SK-N-SH (cell line): ENCODE measurements around the gene TUBA3E. TPM values are rescaled to one million over a fixed set of nuclear protein-coding genes. Genes with fewer than 3 reads are reported as not detected.

Source experiments
- CTCF ChIA-PET: fragments of 300-600, 350-600 bp; formaldehyde crosslinking; extraction: SDS; loops from one replicate; lab custom pipeline; 2021; lab: Yijun Ruan, JAX
- POLR2A ChIA-PET: fragments of 350-600 bp; sonication (Branson Sonifier 250); formaldehyde crosslinking; extraction: SDS; loops from one replicate; lab custom pipeline; 2020; ENCODE audit warnings: antibody characterized with exemption, inconsistent platforms; lab: Yijun Ruan, JAX
- DNase-seq: peaks from one replicate; pipeline ENCODE4 v3.0.0; 2012
- H2AFZ ChIP-seq: fragments of 200-600 bp; sonication (generic); 2 replicates; pipeline ENCODE4 v1.8.1; 2016; ENCODE audit warnings: antibody characterized with exemption, mild to moderate bottlenecking, low read depth
- H3F3A ChIP-seq: fragments of 200-600 bp; sonication (generic); replicated peaks from 2 replicates; pipeline ENCODE3; 2016; ENCODE audit warnings: antibody characterized with exemption, mild to moderate bottlenecking; ENCODE audit not compliant: insufficient read depth
- H3K27ac ChIP-seq, 2 experiments: fragments of 200-500 bp in 1 of 2; fragments of 200-600 bp in 1 of 2; sonication (Bioruptor generic) in 1 of 2; sonication (generic), shearing (Covaris generic) in 1 of 2; 2 replicates each; pipeline versions ENCODE4 v1.5.1 to v1.6.1; 2014 to 2016; ENCODE audit warnings: low read depth in 2 of 2, inconsistent platforms in 1 of 2, low read length in 1 of 2, mild to moderate bottlenecking in 1 of 2, mixed read lengths in 1 of 2
- H3K27me3 ChIP-seq: fragments of 200-600 bp; sonication (generic), shearing (Covaris generic); 2 replicates; pipeline ENCODE4 v1.6.1; 2016; ENCODE audit warnings: mixed run types; ENCODE audit not compliant: insufficient read depth
- H3K36me3 ChIP-seq, 2 experiments: fragments of 200-500 bp in 1 of 2; fragments of 200-600 bp in 1 of 2; sonication (Bioruptor generic) in 1 of 2; sonication (generic) in 1 of 2; replicated peaks in 1 of 2; 2 replicates each; pipeline versions ENCODE3 to v1.5.1; 2014 to 2016; ENCODE audit warnings: low read length in 1 of 2, mild to moderate bottlenecking in 1 of 2; ENCODE audit not compliant: insufficient read depth in 2 of 2, control insufficient read depth in 1 of 2
- H3K4me1 ChIP-seq, 2 experiments: fragments of 200-500 bp in 1 of 2; fragments of 200-600 bp in 1 of 2; sonication (Bioruptor generic) in 1 of 2; sonication (generic), shearing (Covaris generic) in 1 of 2; 2 replicates each; pipeline versions ENCODE4 v1.5.1 to v1.6.1; 2014 to 2016; ENCODE audit warnings: low read depth in 1 of 2, low read length in 1 of 2, mixed run types in 1 of 2; ENCODE audit not compliant: insufficient read depth in 2 of 2, control insufficient read depth in 1 of 2
- H3K4me2 ChIP-seq: fragments of 200-600 bp; sonication (generic), shearing (Covaris generic); 2 replicates; pipeline ENCODE4 v1.6.1; 2017; ENCODE audit warnings: mixed run types
- H3K4me3 ChIP-seq, 2 experiments: fragments of 200-500 bp in 1 of 2; fragments of 200-600 bp in 1 of 2; sonication (Bioruptor generic) in 1 of 2; sonication (generic), shearing (Covaris generic) in 1 of 2; 2 replicates each; pipeline versions ENCODE4 v1.5.1 to v1.8.1; 2014 to 2016; ENCODE audit warnings: low read depth in 2 of 2, inconsistent platforms in 1 of 2, low read length in 1 of 2, mild to moderate bottlenecking in 1 of 2, mixed read lengths in 1 of 2, moderate library complexity in 1 of 2
- H3K79me2 ChIP-seq: fragments of 200-600 bp; sonication (generic); 2 replicates; pipeline ENCODE4 v1.8.1; 2017; ENCODE audit warnings: mild to moderate bottlenecking; ENCODE audit not compliant: insufficient read depth
- H3K9ac ChIP-seq: fragments of 200-600 bp; sonication (generic); 2 replicates; pipeline ENCODE4 v1.6.1; 2017; ENCODE audit warnings: mixed run types
- H3K9me2 ChIP-seq: fragments of 200-600 bp; sonication (generic); 2 replicates; pipeline ENCODE4 v1.6.1; 2017; ENCODE audit warnings: mixed run types
- H3K9me3 ChIP-seq: fragments of 200-600 bp; sonication (generic); 2 replicates; pipeline ENCODE4 v1.6.1; 2017; ENCODE audit warnings: mixed run types, mild to moderate bottlenecking, moderate library complexity
- H4K20me1 ChIP-seq: fragments of 200-600 bp; sonication (generic); 2 replicates; pipeline ENCODE4 v1.6.1; 2017; ENCODE audit warnings: mild to moderate bottlenecking, mixed run types; ENCODE audit not compliant: insufficient read depth
- CTCF ChIP-seq: fragments of 200-600 bp; sonication (generic); IDR thresholded peaks from 2 replicates; pipeline ENCODE4 v1.6.1; 2017; ENCODE audit warnings: antibody characterized with exemption, mild to moderate bottlenecking, moderate library complexity
- FOXM1 ChIP-seq: IDR thresholded peaks from 2 replicates; pipeline ENCODE4 v1.4.0; 2012; ENCODE audit warnings: low read depth, mild to moderate bottlenecking
- GABPA ChIP-seq: IDR thresholded peaks from 2 replicates; pipeline ENCODE4 v1.4.0; 2012; ENCODE audit warnings: low read depth, mild to moderate bottlenecking
- GATA2 ChIP-seq: sonication (generic); formaldehyde crosslinking; IDR thresholded peaks from 2 replicates; pipeline ENCODE4 v1.5.0; 2020; ENCODE audit warnings: mild to moderate bottlenecking, missing genetic modification reagents
- MEF2A ChIP-seq: IDR thresholded peaks from 2 replicates; pipeline ENCODE4 v1.4.0; 2012; ENCODE audit warnings: low read depth, borderline replicate concordance
- NFIC ChIP-seq: IDR thresholded peaks from 2 replicates; pipeline ENCODE4 v1.4.0; 2012; ENCODE audit warnings: borderline replicate concordance
- POLR2AphosphoS5 ChIP-seq: IDR thresholded peaks from 2 replicates; pipeline ENCODE4 v1.6.1; 2012; ENCODE audit warnings: low read depth, low read length
- RAD21 ChIP-seq: IDR thresholded peaks from 2 replicates; pipeline ENCODE4 v1.6.1; 2012; ENCODE audit warnings: mild to moderate bottlenecking, low read length
- RCOR1 ChIP-seq: fragments of 150-350 bp; IDR thresholded peaks from 2 replicates; pipeline ENCODE4 v1.6.1; 2017; ENCODE audit warnings: antibody characterized with exemption, low read length
- RFX5 ChIP-seq: IDR thresholded peaks from 2 replicates; pipeline ENCODE4 v1.6.1; 2012; ENCODE audit warnings: mild to moderate bottlenecking, improper control_type of control experiment, low read length
- SIN3A ChIP-seq: IDR thresholded peaks from 2 replicates; pipeline ENCODE4 v1.6.1; 2012; ENCODE audit warnings: low read depth, mild to moderate bottlenecking, low read length, moderate library complexity, borderline replicate concordance
- TCF12 ChIP-seq: IDR thresholded peaks from 2 replicates; pipeline ENCODE4 v1.4.0; 2012
- YY1 ChIP-seq: IDR thresholded peaks from 2 replicates; pipeline ENCODE4 v1.4.0; 2012; ENCODE audit warnings: low read depth, mild to moderate bottlenecking
- WGBS: methylation state at CpG from one replicate; pipeline ENCODE4 v1.1.6; 2017; ENCODE audit warnings: low lambda C conversion rate; 5-methylcytosine and 5-hydroxymethylcytosine counted together
- polyA plus RNA-seq, 3 experiments: library from polyadenylated mRNA; depleted of rRNA; stranded (reverse); fragments of >200 nt; gene quantifications; 2 replicates each; pipeline ENCODE4 v1.2.3, GENCODE V29; 2012
- TF ChIP-seq, protein P1 (sequence below): IDR thresholded peaks from 2 replicates; pipeline ENCODE4; 2012
- TF ChIP-seq, protein P2 (sequence below): fragments of 150-350 bp; IDR thresholded peaks from 2 replicates; pipeline ENCODE4 v1.6.1; 2016; ENCODE audit warnings: mild to moderate bottlenecking, low read depth, low read length
- TF ChIP-seq, protein P3 (sequence below): IDR thresholded peaks from 2 replicates; pipeline ENCODE4 v1.4.0; 2012; ENCODE audit warnings: low read depth
- TF ChIP-seq, protein P4 (sequence below): IDR thresholded peaks from 2 replicates; pipeline ENCODE4 v1.4.0; 2012; ENCODE audit warnings: low read depth, borderline replicate concordance
- TF ChIP-seq, protein P5 (sequence below): IDR thresholded peaks from 2 replicates; pipeline ENCODE4 v1.6.1; 2012; ENCODE audit warnings: mild to moderate bottlenecking, low read depth, low read length, moderate library complexity

Gene TUBA3E
- polyA plus RNA-seq, 1 of the 3 experiments (the other 2 are of a cell fraction): not detected

DNA sequence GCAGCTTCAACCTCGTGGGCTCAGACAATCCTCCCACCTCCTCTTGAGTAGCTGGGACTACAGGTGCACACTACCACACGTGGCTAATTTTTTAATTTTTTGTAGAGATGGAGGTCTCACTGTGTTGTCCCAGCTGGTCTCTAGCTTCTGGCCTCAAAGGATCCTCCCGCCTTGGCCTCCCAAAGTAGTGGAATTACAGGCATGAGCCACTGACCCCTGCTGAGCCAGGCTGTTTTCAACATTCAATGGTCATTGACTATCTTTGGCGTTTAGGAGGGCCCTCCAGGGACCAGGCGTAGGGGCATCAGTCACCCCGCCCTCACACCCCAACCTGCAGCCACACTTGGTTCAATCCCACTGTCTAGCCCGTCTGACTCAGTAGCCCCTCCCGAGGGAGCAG is 11.0 kb downstream of the TUBA3E start:
- 0 out of 2 replicates have a peak, but pooled peaks cover 2% of the 10 kb centered on the region for H4K20me1 ChIP-seq
- H3K4me2 ChIP-seq: no peak overlapping the region
- POLR2A ChIA-PET: interaction anchor here (0.6 kb wide), 1 partner anchor 1300 kb away, joined by 3 read pairs; no protein-coding TSS in a partner anchor
- no peaks in the 10 kb centered on the region for H3F3A ChIP-seq
- TF ChIP-seq, protein P1, sequence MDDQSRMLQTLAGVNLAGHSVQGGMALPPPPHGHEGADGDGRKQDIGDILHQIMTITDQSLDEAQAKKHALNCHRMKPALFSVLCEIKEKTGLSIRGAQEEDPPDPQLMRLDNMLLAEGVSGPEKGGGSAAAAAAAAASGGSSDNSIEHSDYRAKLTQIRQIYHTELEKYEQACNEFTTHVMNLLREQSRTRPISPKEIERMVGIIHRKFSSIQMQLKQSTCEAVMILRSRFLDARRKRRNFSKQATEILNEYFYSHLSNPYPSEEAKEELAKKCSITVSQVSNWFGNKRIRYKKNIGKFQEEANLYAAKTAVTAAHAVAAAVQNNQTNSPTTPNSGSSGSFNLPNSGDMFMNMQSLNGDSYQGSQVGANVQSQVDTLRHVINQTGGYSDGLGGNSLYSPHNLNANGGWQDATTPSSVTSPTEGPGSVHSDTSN: no peak
- no peak for TF ChIP-seq FOXM1
- TF ChIP-seq MEF2A: no peak
- no peak for TF ChIP-seq TCF12
- no peak for TF ChIP-seq POLR2AphosphoS5
- no peak for TF ChIP-seq YY1
- TF ChIP-seq, protein P2, sequence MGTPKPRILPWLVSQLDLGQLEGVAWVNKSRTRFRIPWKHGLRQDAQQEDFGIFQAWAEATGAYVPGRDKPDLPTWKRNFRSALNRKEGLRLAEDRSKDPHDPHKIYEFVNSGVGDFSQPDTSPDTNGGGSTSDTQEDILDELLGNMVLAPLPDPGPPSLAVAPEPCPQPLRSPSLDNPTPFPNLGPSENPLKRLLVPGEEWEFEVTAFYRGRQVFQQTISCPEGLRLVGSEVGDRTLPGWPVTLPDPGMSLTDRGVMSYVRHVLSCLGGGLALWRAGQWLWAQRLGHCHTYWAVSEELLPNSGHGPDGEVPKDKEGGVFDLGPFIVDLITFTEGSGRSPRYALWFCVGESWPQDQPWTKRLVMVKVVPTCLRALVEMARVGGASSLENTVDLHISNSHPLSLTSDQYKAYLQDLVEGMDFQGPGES: no peak
- DNase-seq: no peak
- H3K27ac ChIP-seq: no peak overlapping the region
- CTCF ChIA-PET: interaction anchor here (11.1 kb wide), 1 partner anchor 147 kb away, joined by 113 read pairs; no protein-coding TSS in a partner anchor
- H3K4me1 ChIP-seq: peaks cover 0 to 23% of the 10 kb centered on the region in 2 experiments; a peak in 1 of 4 replicates
- peaks cover 0 to 6% of the 10 kb centered on the region in 2 experiments for H3K36me3 ChIP-seq
- no peak overlapping the region for H3K9ac ChIP-seq
- H3K27me3 ChIP-seq: no peaks in the 10 kb centered on the region
- H3K79me2 ChIP-seq: peaks cover 25% of the 10 kb centered on the region
- no peaks in the 10 kb centered on the region for H3K9me3 ChIP-seq
- 88% methylated on average over 6 of the region's 8 CpGs for WGBS
- H3K9me2 ChIP-seq: no peaks in the 10 kb centered on the region
- H2AFZ ChIP-seq: no peak overlapping the region
- H3K4me3 ChIP-seq: no peak overlapping the region

DNA sequence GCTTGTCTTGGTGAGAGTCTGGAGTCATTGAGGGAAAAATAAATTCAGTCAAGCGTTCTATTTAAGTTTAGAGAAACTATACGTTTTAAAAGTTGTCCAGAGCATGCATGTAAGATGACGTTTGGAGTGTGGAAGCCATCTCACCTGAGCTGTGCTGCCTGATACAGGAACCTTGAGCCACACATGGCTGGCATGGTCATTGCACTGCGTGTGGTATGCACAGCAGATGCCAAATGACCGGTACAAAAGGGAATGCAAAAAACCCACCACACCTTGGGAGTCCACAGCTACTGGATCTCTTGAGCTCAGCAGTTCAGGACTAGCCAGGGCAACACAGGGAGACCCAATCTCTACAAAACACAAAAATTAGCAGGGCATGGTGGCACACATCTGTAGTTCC is 11.8 kb downstream of the TUBA3E start:
- POLR2A ChIA-PET: interaction anchor here (0.6 kb wide), 1 partner anchor 1301 kb away, joined by 3 read pairs; no protein-coding TSS in a partner anchor
- DNase-seq: no peak
- Histone ChIP-seq H3K27me3 (no peaks in the 10 kb centered on the region), H2AFZ (no peak overlapping the region), H4K20me1 (0 out of 2 replicates have a peak, but pooled peaks cover 2% of the 10 kb centered on the region), H3F3A (no peaks in the 10 kb centered on the region), H3K27ac (no peak overlapping the region; a peak in 1 of 4 replicates), H3K4me2 (no peak overlapping the region), H3K9me2 (no peaks in the 10 kb centered on the region), H3K4me3 (no peak overlapping the region), H3K9me3 (no peaks in the 10 kb centered on the region), H3K4me1 (peaks cover 0 to 23% of the 10 kb centered on the region in 2 experiments; a peak in 1 of 4 replicates), H3K9ac (no peak overlapping the region), H3K36me3 (peaks cover 0 to 6% of the 10 kb centered on the region in 2 experiments), H3K79me2 (peaks cover 25% of the 10 kb centered on the region)
- CTCF ChIA-PET: interaction anchor here (11.1 kb wide), 1 partner anchor 148 kb away, joined by 113 read pairs; no protein-coding TSS in a partner anchor
- 96% methylated on average over 5 of the region's 5 CpGs for WGBS
- TF ChIP-seq, protein P3, sequence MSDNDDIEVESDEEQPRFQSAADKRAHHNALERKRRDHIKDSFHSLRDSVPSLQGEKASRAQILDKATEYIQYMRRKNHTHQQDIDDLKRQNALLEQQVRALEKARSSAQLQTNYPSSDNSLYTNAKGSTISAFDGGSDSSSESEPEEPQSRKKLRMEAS: no peak
- TF ChIP-seq RAD21 (no peak), RFX5 (no peak), YY1 (no peak), SIN3A (no peak), GABPA (no peak), GATA2 (CRISPR knock-in tag) (no peak), TCF12 (no peak), RCOR1 (no peak), NFIC (no peak), CTCF (no peak)
- TF ChIP-seq, protein P4, sequence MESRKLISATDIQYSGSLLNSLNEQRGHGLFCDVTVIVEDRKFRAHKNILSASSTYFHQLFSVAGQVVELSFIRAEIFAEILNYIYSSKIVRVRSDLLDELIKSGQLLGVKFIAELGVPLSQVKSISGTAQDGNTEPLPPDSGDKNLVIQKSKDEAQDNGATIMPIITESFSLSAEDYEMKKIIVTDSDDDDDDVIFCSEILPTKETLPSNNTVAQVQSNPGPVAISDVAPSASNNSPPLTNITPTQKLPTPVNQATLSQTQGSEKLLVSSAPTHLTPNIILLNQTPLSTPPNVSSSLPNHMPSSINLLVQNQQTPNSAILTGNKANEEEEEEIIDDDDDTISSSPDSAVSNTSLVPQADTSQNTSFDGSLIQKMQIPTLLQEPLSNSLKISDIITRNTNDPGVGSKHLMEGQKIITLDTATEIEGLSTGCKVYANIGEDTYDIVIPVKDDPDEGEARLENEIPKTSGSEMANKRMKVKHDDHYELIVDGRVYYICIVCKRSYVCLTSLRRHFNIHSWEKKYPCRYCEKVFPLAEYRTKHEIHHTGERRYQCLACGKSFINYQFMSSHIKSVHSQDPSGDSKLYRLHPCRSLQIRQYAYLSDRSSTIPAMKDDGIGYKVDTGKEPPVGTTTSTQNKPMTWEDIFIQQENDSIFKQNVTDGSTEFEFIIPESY: no peak
- TF ChIP-seq, protein P5, sequence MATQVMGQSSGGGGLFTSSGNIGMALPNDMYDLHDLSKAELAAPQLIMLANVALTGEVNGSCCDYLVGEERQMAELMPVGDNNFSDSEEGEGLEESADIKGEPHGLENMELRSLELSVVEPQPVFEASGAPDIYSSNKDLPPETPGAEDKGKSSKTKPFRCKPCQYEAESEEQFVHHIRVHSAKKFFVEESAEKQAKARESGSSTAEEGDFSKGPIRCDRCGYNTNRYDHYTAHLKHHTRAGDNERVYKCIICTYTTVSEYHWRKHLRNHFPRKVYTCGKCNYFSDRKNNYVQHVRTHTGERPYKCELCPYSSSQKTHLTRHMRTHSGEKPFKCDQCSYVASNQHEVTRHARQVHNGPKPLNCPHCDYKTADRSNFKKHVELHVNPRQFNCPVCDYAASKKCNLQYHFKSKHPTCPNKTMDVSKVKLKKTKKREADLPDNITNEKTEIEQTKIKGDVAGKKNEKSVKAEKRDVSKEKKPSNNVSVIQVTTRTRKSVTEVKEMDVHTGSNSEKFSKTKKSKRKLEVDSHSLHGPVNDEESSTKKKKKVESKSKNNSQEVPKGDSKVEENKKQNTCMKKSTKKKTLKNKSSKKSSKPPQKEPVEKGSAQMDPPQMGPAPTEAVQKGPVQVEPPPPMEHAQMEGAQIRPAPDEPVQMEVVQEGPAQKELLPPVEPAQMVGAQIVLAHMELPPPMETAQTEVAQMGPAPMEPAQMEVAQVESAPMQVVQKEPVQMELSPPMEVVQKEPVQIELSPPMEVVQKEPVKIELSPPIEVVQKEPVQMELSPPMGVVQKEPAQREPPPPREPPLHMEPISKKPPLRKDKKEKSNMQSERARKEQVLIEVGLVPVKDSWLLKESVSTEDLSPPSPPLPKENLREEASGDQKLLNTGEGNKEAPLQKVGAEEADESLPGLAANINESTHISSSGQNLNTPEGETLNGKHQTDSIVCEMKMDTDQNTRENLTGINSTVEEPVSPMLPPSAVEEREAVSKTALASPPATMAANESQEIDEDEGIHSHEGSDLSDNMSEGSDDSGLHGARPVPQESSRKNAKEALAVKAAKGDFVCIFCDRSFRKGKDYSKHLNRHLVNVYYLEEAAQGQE: no peak
